Colonic mucosa (tissue), 4 donors: Measurements from ENCODE around the gene CACFD1. TPM values are rescaled to one million over a fixed set of nuclear protein-coding genes. Genes with fewer than 3 reads are reported as not detected.

Experiments used
- DNase-seq: peaks from one replicate; pipeline ENCODE4 v3.0.0-alpha.2; 2020
- H3K27ac ChIP-seq: fragments of 200-600 bp; one replicate; pipeline ENCODE4 v1.8.0; 2021
- H3K27me3 ChIP-seq: fragments of 200-600 bp; one replicate; pipeline ENCODE4 v1.8.0; 2021
- H3K36me3 ChIP-seq: fragments of 200-600 bp; one replicate; pipeline ENCODE4 v1.8.0; 2021
- H3K4me1 ChIP-seq: fragments of 200-600 bp; one replicate; pipeline ENCODE4 v1.8.0; 2021; ENCODE audit warnings: mild to moderate bottlenecking
- H3K4me3 ChIP-seq: fragments of 200-600 bp; one replicate; pipeline ENCODE4 v1.8.0; 2021
- H3K9ac ChIP-seq, 2 donors: one replicate each; pipeline ENCODE4 v1.7.0; 2013; ENCODE audit warnings: control low read depth in 2 of 2, low read depth in 2 of 2, low read length in 2 of 2
- H3K9me3 ChIP-seq: fragments of 200-600 bp; one replicate; pipeline ENCODE4 v1.8.0; 2021
- intact Hi-C: fragments of 100-400 bp; cut with DNase I; formaldehyde crosslinking; loops from one replicate; pipeline ENCODE4 v1.14.1; 2022
- total RNA-seq, 2 donors: library from RNA; stranded (reverse); fragmentation: NEBNext Ultra II Directional in 1 of 2; extraction: Animal tissue kit (Norgen Biotek cat#: 25700) in 1 of 2; gene quantifications; one replicate each; pipeline ENCODE4 v1.2.1, GENCODE V29; 2021
- TF ChIP-seq, protein P1 (sequence below): fragments of 200-600 bp; IDR thresholded peaks from one replicate; pipeline ENCODE4 v1.8.0; 2022; ENCODE audit warnings: antibody characterized with exemption, mild to moderate bottlenecking
- donor health status: healthy.
- donor health status: DM: no; HTN: no; CAD: no.
- donor health status: DM: no; HTN: no; CAD: no.

Gene CACFD1
- total RNA-seq, 2 donors from 2014 or later: 56.8 to 60.7 TPM

DNA sequence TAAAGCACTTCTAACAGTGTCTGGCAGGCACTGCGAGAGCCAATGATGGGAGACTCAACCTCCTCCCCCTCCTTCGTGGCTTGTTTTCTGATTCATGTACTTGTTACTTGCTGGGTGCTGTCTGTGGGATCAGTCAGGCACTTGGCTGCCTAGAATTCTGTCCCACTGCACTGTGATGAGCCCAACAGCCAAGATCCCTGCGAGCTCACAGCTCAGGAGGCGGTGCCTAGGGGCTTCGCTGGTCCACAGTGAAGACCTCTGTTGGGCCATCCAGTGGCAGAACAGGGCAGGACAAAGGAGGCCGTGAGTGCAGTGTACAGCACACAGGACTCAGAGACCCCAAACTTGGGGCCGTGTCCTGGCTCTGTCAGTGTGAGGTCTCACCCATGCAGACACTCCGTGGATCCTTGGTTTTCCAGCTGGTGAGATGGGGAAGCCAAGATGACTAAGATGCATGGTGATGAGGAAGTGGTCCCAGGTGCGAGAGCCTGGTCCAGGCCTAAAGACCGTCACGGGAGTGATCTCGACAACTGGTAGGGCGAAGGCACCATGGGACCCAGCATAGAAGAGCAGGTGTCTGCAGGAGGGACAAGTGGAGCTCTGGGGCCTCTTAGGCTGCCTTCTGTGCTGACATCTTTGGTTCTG lies 45.5 kb downstream of the CACFD1 start:
- Histone ChIP-seq H3K36me3 (no peaks in the 10 kb centered on the region), H3K9me3 (no peaks in the 10 kb centered on the region), H3K27ac (no peak overlapping the region), H3K27me3 (no peaks in the 10 kb centered on the region), H3K4me1 (peaks cover 10% of the 10 kb centered on the region), H3K4me3 (no peak overlapping the region), H3K9ac (no peak overlapping the region)
- DNase-seq: no peak
- intact Hi-C loops: no loop called here
- TF ChIP-seq, protein P1, sequence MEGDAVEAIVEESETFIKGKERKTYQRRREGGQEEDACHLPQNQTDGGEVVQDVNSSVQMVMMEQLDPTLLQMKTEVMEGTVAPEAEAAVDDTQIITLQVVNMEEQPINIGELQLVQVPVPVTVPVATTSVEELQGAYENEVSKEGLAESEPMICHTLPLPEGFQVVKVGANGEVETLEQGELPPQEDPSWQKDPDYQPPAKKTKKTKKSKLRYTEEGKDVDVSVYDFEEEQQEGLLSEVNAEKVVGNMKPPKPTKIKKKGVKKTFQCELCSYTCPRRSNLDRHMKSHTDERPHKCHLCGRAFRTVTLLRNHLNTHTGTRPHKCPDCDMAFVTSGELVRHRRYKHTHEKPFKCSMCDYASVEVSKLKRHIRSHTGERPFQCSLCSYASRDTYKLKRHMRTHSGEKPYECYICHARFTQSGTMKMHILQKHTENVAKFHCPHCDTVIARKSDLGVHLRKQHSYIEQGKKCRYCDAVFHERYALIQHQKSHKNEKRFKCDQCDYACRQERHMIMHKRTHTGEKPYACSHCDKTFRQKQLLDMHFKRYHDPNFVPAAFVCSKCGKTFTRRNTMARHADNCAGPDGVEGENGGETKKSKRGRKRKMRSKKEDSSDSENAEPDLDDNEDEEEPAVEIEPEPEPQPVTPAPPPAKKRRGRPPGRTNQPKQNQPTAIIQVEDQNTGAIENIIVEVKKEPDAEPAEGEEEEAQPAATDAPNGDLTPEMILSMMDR: no peak

DNA sequence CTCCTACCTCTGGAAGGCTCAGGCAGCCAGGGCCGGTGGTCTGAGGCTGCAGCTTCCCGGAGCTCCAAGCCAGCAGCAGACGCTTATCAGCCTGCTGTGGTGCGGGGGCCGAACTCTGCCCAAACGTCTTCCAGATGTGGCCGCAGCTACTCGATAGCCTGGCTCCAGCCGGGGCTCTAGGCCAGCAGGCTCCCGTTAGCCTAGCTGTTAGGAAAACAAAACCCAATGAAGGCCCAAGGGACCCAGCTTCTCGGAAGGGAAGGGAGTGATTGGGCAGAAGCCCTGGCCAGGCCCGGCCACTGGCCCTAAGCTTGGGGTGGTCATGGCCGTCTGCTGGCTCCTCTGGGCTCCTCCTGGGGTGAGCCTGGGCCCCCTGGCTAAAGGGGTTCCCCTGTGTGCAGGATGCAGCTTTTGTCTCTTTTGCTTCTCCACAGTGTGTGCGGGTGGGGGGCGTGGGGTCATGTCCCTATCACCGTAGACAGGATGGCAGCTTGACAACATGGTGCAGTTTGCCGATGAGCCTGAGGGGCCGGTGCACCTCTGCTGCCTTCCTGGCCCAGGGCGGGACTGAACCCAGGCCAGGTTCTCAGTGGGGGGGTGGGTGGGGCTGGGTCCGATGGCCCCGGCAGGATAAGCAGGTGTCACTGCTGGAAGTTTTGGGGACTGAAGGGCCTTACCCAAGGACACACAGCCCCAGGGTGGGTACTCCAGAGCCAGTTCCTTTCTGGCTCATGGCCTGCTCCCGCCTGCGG lies 46.3 kb downstream of the CACFD1 start:
- Histone ChIP-seq H3K27me3 (no peaks in the 10 kb centered on the region), H3K27ac (no peak overlapping the region), H3K9me3 (no peaks in the 10 kb centered on the region), H3K36me3 (no peaks in the 10 kb centered on the region), H3K9ac (no peak overlapping the region), H3K4me3 (no peak overlapping the region), H3K4me1 (peaks cover 10% of the 10 kb centered on the region)
- intact Hi-C loops: no loop called here
- TF ChIP-seq, protein P1: no peak
- DNase-seq: no peak

DNA sequence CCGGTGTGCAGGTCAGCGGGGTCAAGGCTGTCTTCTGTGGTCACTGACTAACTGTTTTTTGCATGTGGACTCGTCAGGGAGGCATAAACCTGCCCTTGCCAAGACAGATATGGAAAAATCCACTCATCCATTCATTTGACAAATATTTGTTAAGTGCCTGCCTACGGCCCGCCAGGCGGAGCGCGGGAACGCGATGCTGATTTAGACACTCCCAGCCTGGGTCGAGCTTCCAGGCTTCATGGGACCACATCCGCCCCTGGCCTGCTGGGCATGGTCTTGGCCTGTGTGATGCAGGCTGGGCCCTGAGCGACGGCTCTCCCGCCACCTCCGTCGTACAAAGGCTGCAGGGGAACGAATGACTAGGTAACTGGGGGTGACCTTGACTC lies 46.9 kb downstream of the CACFD1 start:
- no peak for DNase-seq
- Histone ChIP-seq H3K9me3 (no peaks in the 10 kb centered on the region), H3K27ac (no peak overlapping the region), H3K4me3 (no peak overlapping the region), H3K27me3 (no peaks in the 10 kb centered on the region), H3K36me3 (no peaks in the 10 kb centered on the region), H3K4me1 (peaks cover 10% of the 10 kb centered on the region), H3K9ac (no peak overlapping the region)
- TF ChIP-seq, protein P1: no peak
- intact Hi-C loops: no loop called here

DNA sequence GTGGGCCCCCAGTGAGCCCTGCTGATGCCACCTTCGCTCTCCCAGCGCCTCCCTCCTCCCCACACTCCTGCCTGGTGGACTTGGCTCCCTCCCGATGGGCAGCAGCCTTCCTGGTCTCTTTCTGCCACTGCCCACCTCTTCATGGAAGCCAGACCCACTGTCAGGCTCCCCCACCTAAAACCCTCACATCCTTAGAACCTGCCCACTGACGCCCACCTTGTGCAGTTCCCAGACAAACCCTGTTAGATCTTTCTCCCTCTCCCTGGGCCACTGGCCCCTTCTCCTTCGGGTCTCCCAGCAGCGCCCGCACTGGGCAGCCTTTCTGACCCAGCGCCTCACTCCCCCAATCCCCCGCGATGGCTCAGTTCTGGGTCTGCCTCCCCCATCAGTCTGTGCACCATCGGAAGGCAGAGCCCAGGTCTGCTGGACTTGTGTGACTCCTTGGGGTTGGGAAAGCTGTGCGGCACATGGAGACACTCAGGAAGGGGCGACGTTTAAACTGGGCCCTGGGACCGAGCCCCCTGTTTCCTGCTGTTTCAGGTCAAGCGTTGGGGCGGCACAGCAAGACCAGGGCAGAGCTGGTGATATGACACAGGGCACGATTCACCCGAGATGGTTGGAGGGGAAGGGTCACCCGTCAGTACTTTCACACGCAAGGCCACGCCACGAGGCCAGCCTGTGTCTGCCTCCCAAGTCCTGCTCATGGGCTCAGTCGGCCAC lies 47.6 kb downstream of the CACFD1 start:
- intact Hi-C loops: no loop called here
- Histone ChIP-seq H3K27ac (no peak overlapping the region), H3K36me3 (no peaks in the 10 kb centered on the region), H3K9me3 (no peaks in the 10 kb centered on the region), H3K9ac (no peak overlapping the region), H3K4me3 (no peak overlapping the region), H3K4me1 (peaks cover 10% of the 10 kb centered on the region), H3K27me3 (no peaks in the 10 kb centered on the region)
- TF ChIP-seq, protein P1: no peak
- DNase-seq: no peak

DNA sequence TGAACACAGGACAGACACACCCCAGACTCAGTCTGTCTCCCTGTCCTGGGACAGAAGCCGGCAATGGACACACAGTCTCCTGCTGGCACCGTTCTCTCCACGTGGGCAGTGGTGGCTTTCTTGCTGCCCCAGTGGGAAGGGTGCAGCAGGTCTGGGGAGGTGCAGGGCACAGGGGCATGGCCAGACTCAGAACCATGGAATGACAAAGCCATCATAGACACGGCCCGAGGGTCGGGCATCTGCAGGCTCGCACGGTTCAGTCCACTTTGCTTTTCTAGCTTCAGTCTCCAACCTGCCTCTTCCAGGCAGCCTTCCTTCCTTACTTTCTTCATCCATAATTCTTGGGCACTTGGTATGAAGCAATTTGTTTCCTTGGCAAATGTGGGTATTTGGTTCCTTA lies 48.3 kb downstream of the CACFD1 start:
- H3K27me3 ChIP-seq: no peaks in the 10 kb centered on the region
- intact Hi-C loops: no loop called here
- H3K4me1 ChIP-seq: peaks cover 10% of the 10 kb centered on the region
- no peak overlapping the region for H3K9ac ChIP-seq
- TF ChIP-seq, protein P1: no peak
- H3K27ac ChIP-seq: no peak overlapping the region
- H3K9me3 ChIP-seq: no peaks in the 10 kb centered on the region
- no peak overlapping the region for H3K4me3 ChIP-seq
- no peak for DNase-seq
- H3K36me3 ChIP-seq: no peaks in the 10 kb centered on the region
